ENCODE measurements around the gene CSPG4. TPM values are rescaled to one million over a fixed set of nuclear protein-coding genes. Genes with fewer than 3 reads are reported as not detected.
"Not testable (repeated sequence)": the region's sequence is repeated elsewhere in the genome, so short reads cannot be mapped to it uniquely, and the experiment has no call there.

CSPG4 gene
- total and polyA plus RNA-seq, 9 donors = 3.3 to 30.0 (median 5.2) TPM

DNA sequence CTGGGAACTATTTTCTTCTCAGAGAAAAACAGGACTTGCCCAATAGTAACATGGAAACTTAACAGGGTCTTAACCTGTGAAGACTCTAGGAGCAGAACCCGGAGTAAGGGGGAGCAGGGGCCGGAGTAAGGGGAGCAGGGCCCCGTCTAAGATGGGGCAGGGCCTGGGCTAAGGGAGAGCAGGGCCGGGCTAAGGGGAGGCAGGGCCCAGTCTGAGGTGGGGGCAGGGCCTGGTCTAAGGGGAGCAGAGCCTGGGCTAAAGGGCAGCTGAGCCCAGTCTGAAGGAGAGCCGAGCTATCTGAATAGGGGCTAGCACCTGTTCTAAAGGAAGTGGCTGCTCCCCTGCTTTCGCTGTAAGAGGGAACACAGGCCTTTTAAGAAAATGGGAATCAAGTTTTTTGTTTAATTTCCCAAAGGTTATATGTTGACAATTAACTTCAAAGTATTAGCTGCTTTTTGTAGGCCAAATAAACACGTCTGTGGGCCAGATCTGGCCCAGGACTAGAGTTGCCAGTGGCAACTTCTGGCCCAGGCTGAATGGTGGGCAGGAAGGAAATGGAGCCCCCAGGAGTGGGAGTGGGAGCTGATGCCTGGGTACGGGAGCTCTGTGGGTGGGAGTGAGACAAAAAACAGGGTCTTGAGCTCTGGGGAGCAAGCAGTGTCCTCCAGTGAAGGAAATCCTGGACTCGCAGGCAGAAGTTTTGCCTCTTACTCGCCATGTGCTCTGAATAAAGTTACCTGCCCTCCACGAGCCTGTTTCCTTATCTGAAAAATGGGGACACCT lies 32.5 kb downstream of the CSPG4 start:
- H3K27me3 ChIP-seq = no peaks in the 10 kb centered on the region
- no peaks in the 10 kb centered on the region for H3K9me3 ChIP-seq
- peaks cover 5% of the 10 kb centered on the region for H3K4me1 ChIP-seq (ENCODE audit: insufficient read depth)
- 71 to 75% (median 75%) methylated on average over 11 of the region's 11 CpGs for WGBS, 3 donors
- TF ChIP-seq POLR2A (IDR thresholded peaks at IDR 0.05) (no peak), EP300 (IDR thresholded peaks at IDR 0.05) (no peak)
- TF ChIP-seq, protein P1, sequence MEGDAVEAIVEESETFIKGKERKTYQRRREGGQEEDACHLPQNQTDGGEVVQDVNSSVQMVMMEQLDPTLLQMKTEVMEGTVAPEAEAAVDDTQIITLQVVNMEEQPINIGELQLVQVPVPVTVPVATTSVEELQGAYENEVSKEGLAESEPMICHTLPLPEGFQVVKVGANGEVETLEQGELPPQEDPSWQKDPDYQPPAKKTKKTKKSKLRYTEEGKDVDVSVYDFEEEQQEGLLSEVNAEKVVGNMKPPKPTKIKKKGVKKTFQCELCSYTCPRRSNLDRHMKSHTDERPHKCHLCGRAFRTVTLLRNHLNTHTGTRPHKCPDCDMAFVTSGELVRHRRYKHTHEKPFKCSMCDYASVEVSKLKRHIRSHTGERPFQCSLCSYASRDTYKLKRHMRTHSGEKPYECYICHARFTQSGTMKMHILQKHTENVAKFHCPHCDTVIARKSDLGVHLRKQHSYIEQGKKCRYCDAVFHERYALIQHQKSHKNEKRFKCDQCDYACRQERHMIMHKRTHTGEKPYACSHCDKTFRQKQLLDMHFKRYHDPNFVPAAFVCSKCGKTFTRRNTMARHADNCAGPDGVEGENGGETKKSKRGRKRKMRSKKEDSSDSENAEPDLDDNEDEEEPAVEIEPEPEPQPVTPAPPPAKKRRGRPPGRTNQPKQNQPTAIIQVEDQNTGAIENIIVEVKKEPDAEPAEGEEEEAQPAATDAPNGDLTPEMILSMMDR (IDR thresholded peaks at IDR 0.05) = no peak
- no peak for DNase-seq
- H3K36me3 ChIP-seq = no peaks in the 10 kb centered on the region
- no peak overlapping the region for H3K27ac ChIP-seq
- no peak overlapping the region for H3K4me3 ChIP-seq
- intact Hi-C loops (cut with DNase I) = loop anchor here in 3 of 4 donors (5.0 to 10.0 kb wide), 8 partner anchors 33 to 175 kb away; partner anchors contain the start of gene SNX33 (in 1 of the 3)

DNA sequence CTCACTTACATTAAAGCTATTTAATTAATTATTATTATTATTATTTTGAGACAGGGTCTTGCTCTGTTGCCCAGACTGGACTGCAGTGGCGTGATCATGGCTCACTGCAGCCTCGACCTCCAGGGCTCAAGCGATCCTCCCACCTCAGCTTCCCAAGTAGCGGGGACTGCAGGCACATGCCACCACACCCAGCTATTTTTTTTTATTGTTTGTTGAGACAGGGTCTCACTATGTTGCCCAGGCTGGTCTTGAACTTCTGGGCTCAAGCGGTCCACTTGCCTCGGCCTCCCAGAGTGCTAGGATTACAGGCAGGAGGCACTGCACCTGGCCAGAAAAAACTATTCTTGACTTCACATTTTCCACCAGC lies 34.3 kb downstream of the CSPG4 start:
- 93% methylated on average over 6 of the region's 6 CpGs for WGBS, 3 donors
- H3K27me3 ChIP-seq; H3K9me3 ChIP-seq; H3K4me3 ChIP-seq; H3K4me1 ChIP-seq (ENCODE audit: insufficient read depth); H3K36me3 ChIP-seq; H3K27ac ChIP-seq; DNase-seq: not testable (repeated sequence)
- intact Hi-C loops (cut with DNase I) = loop anchor here in 1 of 4 donors (10.0 kb wide), 1 partner anchor 304 kb away; no protein-coding TSS in a partner anchor

DNA sequence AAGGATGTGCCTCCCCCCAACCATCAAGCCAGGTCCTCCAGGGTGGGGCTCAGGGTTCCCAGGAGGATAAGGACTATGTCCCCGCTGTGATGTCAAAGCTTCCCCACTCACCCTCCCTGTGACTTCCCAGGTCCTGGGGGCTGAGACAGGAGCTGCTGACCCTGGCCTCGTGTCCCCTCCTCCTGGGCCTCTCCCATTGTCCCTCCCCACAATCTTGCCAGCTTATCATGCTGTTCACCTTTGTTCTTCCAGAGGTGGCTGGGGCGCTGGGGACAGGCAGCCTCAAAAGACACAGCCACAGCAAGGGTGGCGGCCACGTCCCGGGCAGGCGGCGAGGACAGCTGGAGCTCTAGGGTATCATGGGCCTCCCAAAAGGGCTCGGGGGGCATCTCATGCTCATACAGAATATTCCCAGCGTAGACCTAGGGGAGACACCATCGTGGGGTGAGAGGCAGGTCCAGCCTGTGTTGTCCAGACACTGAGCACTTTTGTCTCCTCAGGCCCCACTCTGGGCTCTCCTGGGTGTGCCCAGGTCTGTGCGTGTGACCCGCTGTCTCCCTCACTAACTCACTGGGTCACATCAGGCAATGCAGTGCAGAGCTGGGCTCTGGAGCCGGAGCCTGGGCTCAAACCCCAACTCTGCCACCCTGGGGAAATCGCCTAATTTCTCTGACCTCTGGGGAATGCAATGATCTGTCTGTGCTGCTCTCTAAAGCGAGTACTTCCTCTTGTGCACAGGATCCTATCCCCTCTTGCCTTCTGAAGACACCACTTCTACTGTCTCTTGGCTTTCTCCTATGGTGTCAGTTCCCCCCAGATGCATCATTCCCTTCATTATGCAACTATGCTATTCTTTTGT lies 35.0 kb downstream of the CSPG4 start:
- Histone ChIP-seq H3K4me3 (no peak overlapping the region), H3K9me3 (no peaks in the 10 kb centered on the region), H3K27me3 (no peaks in the 10 kb centered on the region), H3K36me3 (no peaks in the 10 kb centered on the region), H3K4me1 (ENCODE audit: insufficient read depth) (peaks cover 11% of the 10 kb centered on the region), H3K27ac (no peak overlapping the region)
- 85 to 90% (median 85%) methylated on average over 16 of the region's 16 CpGs for WGBS, 3 donors
- DNase-seq = no peak
- intact Hi-C loops (cut with DNase I) = loop anchor here in 1 of 4 donors (10.0 kb wide), 1 partner anchor 303 kb away; no protein-coding TSS in a partner anchor
- no peak for TF ChIP-seq EP300 (IDR thresholded peaks at IDR 0.05)

GRCh38 chr15:75676688-75677464 lies 35.8 kb downstream of the CSPG4 start:
- 65 to 73% (median 69%) methylated on average over 17 to 30 of the region's 30 CpGs for WGBS, 3 donors
- Histone ChIP-seq H3K4me1 (ENCODE audit: insufficient read depth) (peaks cover 17% of the 10 kb centered on the region), H3K4me3 (no peak overlapping the region), H3K9me3 (no peaks in the 10 kb centered on the region), H3K36me3 (no peaks in the 10 kb centered on the region), H3K27me3 (no peaks in the 10 kb centered on the region), H3K27ac (peak overlapping the region in 1 of 2 donors; percentile 34)
- TF ChIP-seq EP300 (IDR thresholded peaks at IDR 0.05) (no peak), POLR2A (IDR thresholded peaks at IDR 0.05) (no peak)
- TF ChIP-seq, protein P1 (IDR thresholded peaks at IDR 0.05) = no peak
- intact Hi-C loops (cut with DNase I) = loop anchor here in 1 of 4 donors (10.0 kb wide), 1 partner anchor 302 kb away; no protein-coding TSS in a partner anchor
- peak in 1 of 5 donors; percentile 49 for DNase-seq

Data from ovary (tissue), 9 donors.